Measurements from ENCODE around the gene KIAA0513.

Gene KIAA0513

DNA sequence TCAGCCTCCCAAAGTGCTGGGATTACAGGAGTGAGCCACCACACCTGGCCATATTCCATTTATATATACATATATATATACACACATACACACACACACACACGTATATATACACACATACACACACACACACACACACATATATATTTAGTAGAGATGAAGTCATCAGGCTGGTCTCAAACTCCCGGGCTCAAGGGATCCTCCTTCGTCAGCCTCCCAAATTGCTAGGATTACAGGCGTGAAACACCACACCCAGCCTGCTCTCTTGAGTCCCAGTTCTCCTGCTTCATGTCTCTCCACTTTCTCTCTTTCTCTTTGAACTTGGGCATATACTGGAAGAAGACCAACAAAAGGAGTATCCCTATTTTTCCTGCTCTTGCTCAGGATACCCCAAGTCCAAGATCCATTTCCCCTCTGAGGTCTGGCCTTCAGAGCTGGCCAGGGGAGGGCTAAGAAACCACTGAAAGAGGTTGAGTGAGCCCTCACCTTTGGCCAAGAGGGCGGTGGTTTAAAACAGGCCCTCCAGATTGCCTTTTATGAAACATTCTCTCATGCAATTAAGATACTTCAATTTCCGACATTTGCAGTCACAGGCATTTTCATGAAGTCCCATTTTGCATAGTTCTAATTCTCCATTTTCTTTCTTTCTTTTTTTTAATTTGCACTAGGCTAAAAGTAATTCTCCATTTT lies 46.8 kb downstream of the KIAA0513 start:
- no peak for DNase-seq (ENCODE audit: low spot score)

DNA sequence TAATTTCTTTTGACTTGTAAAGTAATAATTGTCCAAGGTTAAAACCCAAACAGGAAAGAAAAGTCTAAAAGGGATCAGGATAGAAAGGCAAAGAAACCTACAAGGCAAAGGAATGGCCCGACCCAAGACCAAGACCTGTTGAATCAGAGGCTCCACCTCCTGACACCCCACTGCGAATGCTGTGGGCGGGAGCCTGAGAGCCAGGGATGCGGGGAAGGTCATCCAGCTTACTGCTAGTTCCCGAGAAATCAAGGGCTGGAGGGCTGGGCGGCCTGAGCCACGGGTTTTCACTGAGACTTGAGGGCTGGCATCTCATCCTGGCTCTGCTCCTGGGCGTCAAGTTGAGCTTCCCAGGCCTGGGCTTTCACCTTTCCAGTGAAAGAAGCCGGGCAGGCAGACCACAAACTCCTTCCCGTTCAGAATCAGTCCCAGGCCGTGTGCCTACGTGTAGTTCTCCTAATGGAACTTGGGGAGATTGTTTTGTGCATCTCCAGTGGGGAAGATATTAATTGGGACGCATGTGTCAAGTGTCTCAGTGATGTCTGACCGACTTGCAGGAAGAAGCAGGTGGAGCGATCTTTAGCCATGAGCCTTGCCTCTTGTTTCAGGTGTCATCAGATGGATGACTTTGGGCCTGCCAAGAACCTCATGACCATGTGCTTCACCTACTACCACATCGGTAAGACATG lies 47.8 kb downstream of the KIAA0513 start:
- no peak for DNase-seq (ENCODE audit: low spot score)

DNA sequence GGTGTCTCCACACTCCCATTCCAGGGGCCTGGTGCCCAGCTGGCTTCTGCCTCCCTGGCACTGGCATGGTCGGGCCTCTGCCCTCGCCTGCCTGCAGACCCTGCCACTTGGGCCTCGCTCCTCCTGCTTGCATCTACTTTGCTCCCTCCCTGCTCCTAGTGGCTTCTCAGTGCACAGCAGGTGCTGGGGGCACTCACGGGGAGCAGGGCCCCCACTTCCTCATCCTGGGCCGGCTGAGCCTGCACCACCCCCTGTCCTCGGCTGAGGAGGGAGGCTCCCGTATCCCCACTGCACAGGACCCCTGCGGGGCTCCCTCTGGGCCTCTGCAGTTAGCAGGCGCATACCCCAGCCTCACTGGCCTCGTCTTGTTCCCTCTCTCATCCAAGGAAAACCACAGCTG lies 49.4 kb downstream of the KIAA0513 start:
- no peak for DNase-seq (ENCODE audit: low spot score)

DNA sequence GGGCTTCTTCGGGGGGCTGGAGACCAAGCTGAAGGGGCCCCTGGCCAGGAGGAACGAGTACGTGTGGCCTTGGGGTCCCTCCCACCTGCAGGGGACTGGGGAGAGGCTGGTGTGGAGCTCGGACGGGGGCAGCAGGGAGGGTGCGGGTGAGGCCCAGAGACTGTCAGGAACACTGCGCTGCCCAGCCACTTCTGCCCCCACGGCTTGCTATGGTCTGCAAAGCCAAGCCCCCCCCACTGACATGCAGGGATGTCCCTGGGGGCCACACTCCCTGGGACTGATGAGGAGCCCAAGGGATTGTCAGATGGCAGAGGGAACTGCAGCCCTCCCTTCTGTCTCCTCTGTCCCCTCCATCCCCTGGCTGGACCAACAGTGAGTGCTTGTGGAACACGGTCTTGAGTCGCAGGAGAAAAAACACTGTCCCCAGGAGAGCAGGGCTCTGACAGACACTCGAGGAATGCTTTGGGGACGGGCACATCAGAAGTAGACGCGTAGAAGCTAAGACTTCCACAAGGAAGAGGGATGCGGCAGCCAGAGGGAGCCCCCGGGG lies 50.1 kb downstream of the KIAA0513 start:
- no peak for DNase-seq (ENCODE audit: low spot score)

DNA sequence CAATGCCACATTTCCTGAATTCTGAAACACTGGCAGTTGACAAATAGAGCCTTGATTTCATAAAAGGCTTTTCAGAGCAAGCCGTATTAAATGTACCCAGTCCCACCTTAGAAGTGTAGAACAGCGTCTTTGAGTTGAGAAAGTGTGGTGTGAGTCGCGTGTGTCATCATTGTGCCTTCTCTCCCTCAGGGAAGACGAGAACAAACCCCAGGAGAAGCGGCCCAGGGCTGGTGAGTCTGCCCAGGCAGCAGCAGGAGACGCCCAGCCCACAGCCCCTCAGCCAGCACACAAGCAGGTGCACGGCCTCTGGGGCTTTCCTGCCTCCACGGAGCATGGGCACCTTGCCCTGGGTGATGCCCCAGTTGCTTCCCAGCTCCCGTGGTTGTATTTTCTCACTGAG lies 50.6 kb downstream of the KIAA0513 start:
- no peak for DNase-seq (ENCODE audit: low spot score)

DNA sequence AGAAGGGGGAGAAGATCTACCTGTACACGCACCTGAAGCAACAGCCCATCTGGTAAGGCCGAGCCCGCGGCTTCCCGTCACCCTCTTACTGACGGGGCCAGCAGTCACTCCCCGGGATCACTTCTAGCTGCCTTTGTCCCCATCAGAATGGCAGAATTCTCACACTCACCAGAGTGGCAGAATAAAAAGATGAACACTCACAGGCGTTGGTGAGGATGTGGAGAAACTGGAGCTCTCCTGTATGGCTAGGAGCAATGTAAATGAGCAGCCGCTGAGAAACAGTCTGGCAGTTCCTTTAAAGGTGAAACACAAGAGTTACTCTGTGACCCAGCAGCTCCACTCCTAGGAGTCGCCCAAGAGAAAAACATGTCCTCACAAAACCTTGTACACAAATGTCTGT lies 51.4 kb downstream of the KIAA0513 start:
- no peak for DNase-seq (ENCODE audit: low spot score)

DNA sequence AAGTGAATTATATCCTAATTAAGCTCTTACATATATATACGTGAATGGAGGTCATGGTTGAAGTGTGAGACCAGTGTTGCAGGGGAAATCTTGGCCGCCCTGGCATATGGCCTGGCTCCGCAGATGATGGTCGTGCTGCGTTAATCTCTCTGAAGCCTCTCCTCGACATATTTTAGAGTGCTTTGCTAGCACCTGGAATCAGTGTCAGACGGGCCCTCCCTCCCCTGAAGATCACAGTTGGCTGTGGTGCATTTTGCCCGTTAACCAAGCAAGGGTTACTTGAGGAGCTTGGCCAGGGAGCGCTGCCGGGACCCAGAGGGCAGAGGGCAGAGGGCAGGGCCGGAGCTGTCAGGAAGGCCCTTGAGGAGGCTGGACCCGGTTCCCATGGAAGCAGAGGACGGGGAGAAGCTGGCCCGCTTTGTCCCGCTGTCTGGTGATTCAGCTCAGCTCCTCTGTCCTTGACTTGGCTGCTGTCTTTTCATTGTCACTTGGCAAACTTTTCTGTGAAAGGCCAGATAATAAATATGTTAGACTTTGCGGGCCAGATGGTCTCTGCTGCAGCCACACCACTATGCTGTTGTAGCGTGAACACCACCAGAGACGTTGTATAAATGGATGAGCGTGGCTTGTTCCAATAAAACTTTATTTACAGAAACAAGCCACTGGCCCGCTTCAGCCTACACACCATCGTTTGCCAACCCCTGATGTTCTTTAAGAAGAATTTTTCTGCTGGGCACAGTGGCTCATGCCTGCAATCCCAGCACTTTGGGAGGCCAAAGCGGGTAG lies 52.4 kb downstream of the KIAA0513 start:
- DNase-seq (ENCODE audit: low spot score) = no peak

DNA sequence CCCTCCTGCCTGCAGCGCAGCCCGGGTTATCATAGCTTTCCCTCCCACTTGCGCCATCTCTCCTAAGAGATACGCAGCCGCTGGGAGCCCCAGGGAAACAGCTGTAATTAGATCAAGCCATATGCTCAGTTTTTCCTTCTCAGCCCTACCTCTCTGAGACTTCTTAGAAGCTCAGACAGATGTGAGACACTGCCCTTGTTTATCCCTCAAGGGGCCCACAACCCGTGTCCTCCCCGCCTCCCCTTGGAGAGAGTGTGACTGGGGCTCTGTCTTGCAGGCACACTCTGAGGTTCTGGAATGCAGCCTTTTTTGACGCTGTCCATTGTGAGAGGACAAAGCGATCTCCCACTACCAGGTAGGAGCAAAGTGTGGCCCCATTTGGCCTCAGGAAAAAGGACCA lies 53.4 kb downstream of the KIAA0513 start:
- DNase-seq (ENCODE audit: low spot score) = no peak

DNA sequence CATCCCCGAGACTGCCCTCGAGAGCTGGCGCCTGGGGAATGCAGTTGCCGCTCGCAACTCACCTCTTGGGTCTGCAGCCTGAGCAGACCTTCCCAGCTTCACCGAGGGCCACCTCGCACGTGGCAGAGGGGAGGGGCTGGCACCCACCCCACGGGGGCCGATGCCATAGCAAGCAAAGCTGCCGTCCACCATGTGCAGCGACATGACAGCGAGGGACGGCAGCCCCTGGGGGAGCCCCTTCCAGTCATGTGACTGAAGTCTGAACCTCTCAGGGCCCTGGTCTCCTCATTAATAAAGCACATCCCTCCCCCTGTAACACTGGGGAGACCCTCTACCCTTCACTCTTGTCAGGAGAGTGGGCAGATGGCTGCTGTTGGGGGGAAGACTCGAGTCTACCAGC lies 54.2 kb downstream of the KIAA0513 start:
- DNase-seq (ENCODE audit: low spot score) = no peak

DNA sequence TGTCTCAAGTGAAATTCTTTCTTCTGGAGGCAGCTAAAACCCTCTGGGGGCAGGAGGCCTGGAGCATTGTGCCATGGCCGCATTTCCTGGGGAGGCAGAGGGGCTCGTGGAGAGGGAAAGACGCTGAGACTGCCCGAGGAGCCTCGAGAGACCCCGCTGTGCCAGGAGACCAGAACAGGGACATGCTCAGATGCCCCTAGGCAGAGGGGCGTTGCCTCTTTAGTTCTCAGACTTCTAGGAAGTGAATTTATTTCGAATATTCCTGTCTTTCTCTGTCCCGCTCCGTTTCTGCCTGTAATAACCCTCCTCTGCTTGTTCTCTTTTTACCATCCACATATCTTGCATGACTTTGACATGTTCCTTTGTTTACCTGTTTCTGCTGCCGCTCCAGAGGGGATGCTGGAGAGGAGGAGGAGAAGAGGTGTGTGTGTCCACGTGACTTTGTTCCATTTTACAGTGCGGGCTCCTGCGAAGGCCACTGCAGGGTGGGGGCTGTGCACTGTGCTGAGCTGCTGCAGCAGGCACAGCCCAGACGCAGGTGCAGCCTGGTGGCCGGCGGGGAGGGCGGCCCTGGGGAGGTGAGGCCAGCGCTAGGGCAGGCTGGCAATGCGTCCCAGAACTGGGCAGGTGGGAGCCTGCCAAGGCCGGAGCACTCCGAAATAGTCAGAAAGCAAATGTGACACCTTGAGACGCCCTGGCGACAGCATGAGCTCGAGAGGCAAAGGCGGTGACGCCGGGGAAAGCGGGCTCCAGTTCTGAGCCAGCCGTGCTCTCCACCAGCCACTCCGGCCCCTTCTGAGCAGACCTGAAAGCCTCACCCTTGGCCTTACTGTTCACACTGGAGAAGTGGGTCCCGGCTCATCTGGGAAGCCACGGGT lies 54.8 kb downstream of the KIAA0513 start:
- no peak for DNase-seq (ENCODE audit: low spot score)

DNA sequence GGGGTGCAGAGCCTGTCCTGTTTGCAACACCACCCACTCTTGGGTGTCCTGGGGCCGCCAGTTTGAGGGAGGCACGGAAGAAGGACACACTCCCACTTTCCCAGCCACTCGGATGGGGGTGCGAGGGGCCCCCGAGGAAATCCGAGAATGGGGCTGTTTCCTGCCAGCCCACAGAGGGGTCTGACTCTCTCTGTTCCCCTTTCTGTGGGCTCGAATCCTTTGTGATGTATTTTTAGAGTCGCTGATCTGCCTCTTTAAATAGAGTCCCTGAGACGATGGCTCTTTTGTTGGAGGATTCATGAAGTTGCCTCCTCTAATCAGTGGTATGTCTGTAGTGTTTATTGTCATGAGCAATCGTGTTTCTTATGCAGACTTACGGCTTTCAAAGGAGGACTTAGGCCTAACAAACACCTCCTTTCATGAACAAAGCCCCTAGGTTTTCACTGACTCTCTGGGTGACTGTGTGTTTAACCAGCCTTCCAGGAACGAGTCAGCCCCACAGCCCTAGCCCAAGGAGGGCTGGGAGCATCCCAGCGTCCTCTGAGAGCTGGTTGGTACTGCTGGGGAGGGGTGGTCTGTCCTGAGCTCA lies 55.5 kb downstream of the KIAA0513 start:
- no peak for DNase-seq (ENCODE audit: low spot score)

DNA sequence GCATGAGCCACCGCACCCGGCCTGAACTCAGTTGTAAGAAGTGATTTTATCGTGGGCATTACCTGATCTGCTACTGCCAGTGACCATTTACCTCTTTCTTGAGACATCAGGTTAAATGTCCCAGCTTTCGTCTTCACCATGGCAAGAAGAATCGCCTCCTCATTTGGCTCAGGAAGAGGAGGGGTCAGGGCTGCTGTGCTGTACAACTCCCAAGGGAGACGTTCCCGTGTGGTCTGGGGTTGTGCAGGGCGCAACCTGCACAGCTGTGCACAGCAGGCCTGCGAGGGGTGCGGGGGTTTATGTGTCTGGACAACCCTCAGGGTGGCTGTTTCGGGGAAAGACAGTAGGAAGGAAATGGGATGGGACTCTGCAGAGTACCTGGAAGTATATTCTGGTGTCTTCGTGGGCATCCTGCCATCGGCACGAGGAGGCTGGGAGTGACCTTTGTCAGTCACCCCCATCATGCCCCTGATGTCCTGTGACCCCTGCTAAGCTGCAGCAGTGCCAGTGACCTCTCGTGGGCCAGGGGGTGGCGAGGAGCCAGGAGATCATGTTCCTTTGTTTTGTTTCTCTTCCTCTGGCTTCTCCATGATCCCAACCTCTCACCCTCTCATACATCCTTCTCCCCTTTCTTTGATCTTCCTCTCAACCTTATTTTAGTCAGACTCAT lies 57.4 kb downstream of the KIAA0513 start:
- DNase-seq (ENCODE audit: low spot score) = no peak

DNA sequence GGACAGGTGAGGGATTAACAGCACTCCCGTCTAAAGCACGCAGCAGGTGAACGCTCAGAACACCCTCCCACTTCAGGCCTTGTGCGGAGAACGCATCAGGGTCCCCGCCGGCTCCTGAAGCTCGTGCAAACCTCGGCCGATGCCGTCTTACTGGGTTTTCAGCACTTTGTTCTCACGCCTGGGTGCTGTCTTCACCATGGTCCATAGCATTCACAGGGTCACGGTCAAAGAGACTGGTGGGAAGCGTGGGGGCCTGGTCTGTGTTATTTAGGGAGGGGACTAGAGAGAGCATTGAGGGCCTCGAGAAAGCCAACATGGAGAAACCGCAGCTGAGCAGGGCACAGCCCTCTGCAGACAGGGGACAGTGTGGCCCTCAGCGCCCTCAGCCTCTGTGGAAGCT lies 58.1 kb downstream of the KIAA0513 start:
- DNase-seq (ENCODE audit: low spot score) = no peak

DNA sequence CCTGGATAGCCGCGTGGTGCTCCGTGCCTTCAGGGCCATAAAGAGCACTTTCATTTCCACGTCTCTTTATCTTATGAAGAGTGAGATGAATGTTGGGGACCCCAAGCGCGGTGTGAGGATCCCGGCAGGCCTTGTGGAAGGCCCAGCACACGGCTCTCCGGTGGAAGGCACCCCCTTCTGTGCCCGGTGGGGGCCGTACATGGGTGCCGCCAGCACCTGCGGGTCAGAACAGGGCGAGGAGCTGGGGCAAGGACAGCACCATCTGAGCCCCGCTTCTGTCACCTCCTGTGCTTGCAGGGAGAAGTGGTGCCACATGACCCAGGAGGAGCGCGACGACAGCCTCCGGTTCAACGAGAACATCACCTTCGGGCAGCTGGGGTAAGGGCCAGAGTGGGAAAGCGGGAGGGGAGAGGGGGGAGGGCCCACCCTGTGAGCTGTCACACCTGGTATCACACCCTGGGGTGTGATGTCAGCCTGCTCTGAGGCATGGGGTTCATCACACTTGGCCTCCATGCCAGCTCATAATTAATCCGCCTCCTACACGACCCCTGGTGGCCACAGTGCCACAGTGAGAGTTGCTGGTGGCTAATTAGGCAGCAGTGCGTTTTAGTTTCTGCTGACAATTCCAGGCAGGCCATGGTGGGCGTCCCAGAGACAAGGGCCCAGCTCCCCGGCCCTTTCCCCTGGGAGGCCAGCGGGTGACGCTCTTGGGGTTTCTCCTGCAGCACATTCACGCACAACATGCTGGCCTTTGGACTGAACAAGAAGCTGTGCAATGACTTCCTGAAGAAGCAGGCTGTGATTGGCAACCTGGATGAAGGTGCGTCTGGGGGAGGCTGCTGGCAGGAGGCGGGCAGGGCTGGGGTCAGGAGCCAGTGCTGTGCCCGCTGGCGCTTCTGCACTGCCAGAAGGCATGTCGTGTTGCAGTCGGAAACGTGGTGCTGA lies 59.0 kb downstream of the KIAA0513 start:
- DNase-seq (ENCODE audit: low spot score) = peak; percentile 86

DNA sequence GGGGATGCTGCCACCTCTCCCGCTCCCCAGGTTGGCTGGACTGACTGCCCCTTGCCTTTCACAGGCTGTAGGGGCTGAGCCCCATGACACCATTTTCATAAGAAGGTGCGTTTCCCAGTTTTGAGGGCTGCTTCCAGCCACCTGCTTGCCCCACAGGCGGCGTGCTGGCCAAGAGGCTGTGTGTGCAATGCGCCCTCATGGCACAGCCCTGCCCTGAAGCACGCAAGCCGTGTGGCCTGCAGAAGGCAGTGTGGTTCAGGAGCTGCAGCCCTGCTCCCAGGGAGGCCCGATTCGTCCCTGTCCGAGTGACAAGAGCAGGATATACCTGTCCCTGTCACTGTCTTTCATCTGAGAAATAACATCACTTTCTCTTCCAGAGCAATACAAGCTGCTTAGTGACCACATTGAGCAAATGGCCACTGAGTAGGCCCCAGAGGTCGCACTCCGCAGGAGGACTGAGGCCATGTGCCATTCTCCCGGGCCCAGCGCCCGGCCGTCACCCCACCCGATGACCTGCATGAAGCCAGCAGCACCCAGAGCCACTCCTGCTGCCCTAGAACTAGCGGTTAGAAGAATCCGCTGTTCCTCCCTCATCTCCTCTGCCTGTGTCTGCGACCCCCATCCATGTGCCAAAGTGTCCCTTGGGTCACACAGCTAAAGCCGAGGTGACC lies 60.4 kb downstream of the KIAA0513 start:
- DNase-seq (ENCODE audit: low spot score) = no peak

DNA sequence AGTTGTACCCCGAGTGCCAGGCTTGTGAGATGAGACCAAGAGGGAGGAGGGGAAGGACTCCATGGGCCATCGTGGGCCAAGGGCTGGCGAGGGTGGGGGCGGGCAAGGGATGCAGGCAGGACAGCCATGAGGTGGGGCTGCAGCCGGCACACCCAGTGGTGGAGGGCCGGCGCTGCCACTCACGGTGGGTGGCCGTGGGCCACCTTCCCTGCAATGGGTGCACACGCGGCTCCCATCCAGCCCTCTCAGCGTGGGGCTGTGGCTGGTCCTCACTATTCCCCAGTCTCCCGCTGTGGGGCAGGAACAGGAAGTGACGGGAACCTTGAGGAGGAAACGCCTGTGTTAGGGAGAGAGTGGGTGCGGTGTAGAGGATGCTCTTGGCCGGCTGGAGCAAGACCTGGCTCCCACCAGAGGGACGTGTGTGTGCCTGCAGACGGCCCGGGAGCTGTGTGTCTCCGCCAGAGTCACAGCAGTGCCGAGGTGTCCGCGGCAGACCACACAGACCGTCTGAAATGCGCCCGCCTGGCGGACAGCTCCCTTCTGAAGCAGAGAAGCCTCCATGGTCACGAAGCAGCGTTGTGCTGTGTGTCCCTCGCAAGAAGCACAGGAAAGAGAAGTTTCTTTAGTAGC lies 61.1 kb downstream of the KIAA0513 start:
- no peak for DNase-seq (ENCODE audit: low spot score)

DNA sequence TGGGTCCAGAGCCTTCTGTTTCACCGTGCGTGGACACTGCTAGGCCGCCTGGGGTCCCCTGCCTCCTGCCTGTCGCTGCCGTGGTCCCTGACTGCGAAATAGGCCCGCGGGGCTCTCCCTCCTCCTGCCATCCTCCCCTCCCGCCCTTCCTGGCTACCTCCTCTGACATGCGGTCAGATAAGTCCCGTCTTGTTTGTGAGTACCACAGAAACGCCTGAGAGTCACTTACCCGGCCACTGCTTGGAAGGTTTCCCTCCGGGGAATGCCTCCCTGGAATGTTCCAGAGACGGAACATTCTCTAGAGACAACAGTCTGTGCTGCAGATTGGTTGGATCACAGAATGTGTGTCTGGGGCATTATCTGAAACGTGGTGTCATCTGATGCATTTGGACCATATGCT lies 61.9 kb downstream of the KIAA0513 start:
- DNase-seq (ENCODE audit: low spot score) = no peak

DNA sequence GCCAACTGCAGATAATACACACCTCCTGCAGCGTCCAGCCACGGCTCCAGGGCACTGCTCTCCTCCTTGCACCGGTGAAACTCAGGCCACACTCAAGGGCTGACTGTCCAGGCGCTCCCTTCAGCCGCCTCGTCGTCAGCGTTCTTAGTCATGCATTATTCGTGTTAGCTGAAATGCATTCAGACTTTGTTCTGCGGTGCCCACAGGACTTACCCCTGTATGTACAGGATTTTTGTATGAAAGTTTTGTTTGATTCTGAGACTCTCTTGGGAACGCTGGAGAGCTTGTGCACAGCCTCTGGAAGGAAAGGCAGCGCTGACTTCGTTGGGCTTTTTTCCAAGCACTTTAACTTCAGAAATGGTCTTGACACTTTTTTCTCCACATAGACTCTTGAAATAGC lies 62.6 kb downstream of the KIAA0513 start:
- no peak for DNase-seq (ENCODE audit: low spot score)
